ENCODE measurements around the gene ABRAXAS1.

The ABRAXAS1 gene

GRCh38 chr4:83456184-83456501 is 28.8 kb downstream of the ABRAXAS1 start:
- H3K4me1 Mint-ChIP-seq: peaks cover 26% of the 10 kb centered on the region
- H3K36me3 Mint-ChIP-seq (ENCODE audit: low read depth): peaks cover 50% of the 10 kb centered on the region
- peak overlapping the region; percentile 99 to 100 (median 100) for H3K4me3 Mint-ChIP-seq
- H3K27ac Mint-ChIP-seq: peak overlapping the region; percentile 99 to 100 (median 100)
- no peaks in the 10 kb centered on the region for H3K9me3 Mint-ChIP-seq
- H3K27me3 Mint-ChIP-seq (ENCODE audit: low read depth): no peaks in the 10 kb centered on the region
- TF ChIP-seq CTCF (IDR thresholded peaks at IDR 0.05; ENCODE audit: unreplicated experiment in 3 of 3): no peak

GRCh38 chr4:83455281-83456183 is 29.4 kb downstream of the ABRAXAS1 start, which contains the start of the genes HELQ and MRPS18C:
TSS of gene HELQ (minus strand) at chr4:83455823. CDS start at chr4:83455693, 130 bp downstream.
TSS of gene MRPS18C (plus strand) at chr4:83456058. CDS start at chr4:83456078, 20 bp downstream.
- Mint-ChIP-seq H3K36me3 (ENCODE audit: low read depth) (peaks cover 50% of the 10 kb centered on the region), H3K9me3 (no peaks in the 10 kb centered on the region), H3K4me3 (peak within 1 kb of the TSS; percentile 99 to 100 (median 100)), H3K4me1 (peaks cover 26% of the 10 kb centered on the region), H3K27ac (peak within 1 kb of the TSS; percentile 99 to 100 (median 100)), H3K27me3 (ENCODE audit: low read depth) (no peaks in the 10 kb centered on the region)
- no peak for TF ChIP-seq CTCF (IDR thresholded peaks at IDR 0.05; ENCODE audit: unreplicated experiment in 3 of 3)

GRCh38 chr4:83454686-83455085 is 30.2 kb downstream of the ABRAXAS1 start:
- Mint-ChIP-seq H3K27me3 (ENCODE audit: low read depth) (no peaks in the 10 kb centered on the region), H3K27ac (peak overlapping the region; percentile 99 to 100 (median 100))

GRCh38 chr4:83449009-83449408 is 35.9 kb downstream of the ABRAXAS1 start:
- no peak overlapping the region for H3K27ac Mint-ChIP-seq
- H3K9me3 Mint-ChIP-seq: no peaks in the 10 kb centered on the region
- no peaks in the 10 kb centered on the region for H3K27me3 Mint-ChIP-seq (ENCODE audit: low read depth)
- no peak for TF ChIP-seq CTCF (IDR thresholded peaks at IDR 0.05; ENCODE audit: unreplicated experiment in 3 of 3)
- H3K4me1 Mint-ChIP-seq: peaks cover 5% of the 10 kb centered on the region
- peaks cover 28% of the 10 kb centered on the region for H3K36me3 Mint-ChIP-seq (ENCODE audit: low read depth)
- H3K4me3 Mint-ChIP-seq: no peak overlapping the region

More at GRCh38 chr4:83454686-83455085, 30.2 kb downstream of the ABRAXAS1 start:
- peak overlapping the region; percentile 99 to 100 (median 100) for H3K4me3 Mint-ChIP-seq
- peaks cover 45% of the 10 kb centered on the region for H3K36me3 Mint-ChIP-seq (ENCODE audit: low read depth)
- peaks cover 26% of the 10 kb centered on the region for H3K4me1 Mint-ChIP-seq
- H3K9me3 Mint-ChIP-seq: no peaks in the 10 kb centered on the region
- no peak for TF ChIP-seq CTCF (IDR thresholded peaks at IDR 0.05; ENCODE audit: unreplicated experiment in 3 of 3)

GRCh38 chr4:83440899-83441298 is 44.0 kb downstream of the ABRAXAS1 start:
- no peak for TF ChIP-seq CTCF (IDR thresholded peaks at IDR 0.05; ENCODE audit: unreplicated experiment in 3 of 3)
- no peak overlapping the region for H3K4me3 Mint-ChIP-seq
- peaks cover 35% of the 10 kb centered on the region for H3K36me3 Mint-ChIP-seq (ENCODE audit: low read depth)
- no peaks in the 10 kb centered on the region for H3K9me3 Mint-ChIP-seq
- no peaks in the 10 kb centered on the region for H3K4me1 Mint-ChIP-seq
- no peak overlapping the region for H3K27ac Mint-ChIP-seq
- H3K27me3 Mint-ChIP-seq (ENCODE audit: low read depth): no peaks in the 10 kb centered on the region

Measured in nephron (organoid).